ENCODE measurements around the gene DGKH.

DNA sequence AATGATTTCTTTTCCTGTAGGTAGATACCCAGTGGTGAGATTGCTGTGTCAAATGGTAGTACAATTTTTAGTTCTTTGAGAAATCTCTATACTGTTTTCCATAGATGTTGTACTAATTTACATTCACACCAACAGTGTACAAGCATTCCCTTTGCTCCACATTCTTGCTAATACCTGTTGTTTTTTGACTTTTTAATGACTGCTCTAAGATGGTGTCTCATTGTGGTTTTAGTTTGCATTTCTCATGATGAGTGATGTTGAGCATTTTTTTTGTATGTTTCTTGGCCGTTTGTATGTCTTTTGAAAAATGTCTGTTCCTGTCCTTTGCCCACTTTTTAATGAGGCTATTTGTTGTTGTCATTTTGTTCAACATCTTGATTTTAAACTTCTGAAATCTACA lies 103.3 kb downstream of the DGKH start:
- no peak for TF ChIP-seq POLR2AphosphoS5 (IDR thresholded peaks at IDR 0.05)
- TF ChIP-seq, protein P1, sequence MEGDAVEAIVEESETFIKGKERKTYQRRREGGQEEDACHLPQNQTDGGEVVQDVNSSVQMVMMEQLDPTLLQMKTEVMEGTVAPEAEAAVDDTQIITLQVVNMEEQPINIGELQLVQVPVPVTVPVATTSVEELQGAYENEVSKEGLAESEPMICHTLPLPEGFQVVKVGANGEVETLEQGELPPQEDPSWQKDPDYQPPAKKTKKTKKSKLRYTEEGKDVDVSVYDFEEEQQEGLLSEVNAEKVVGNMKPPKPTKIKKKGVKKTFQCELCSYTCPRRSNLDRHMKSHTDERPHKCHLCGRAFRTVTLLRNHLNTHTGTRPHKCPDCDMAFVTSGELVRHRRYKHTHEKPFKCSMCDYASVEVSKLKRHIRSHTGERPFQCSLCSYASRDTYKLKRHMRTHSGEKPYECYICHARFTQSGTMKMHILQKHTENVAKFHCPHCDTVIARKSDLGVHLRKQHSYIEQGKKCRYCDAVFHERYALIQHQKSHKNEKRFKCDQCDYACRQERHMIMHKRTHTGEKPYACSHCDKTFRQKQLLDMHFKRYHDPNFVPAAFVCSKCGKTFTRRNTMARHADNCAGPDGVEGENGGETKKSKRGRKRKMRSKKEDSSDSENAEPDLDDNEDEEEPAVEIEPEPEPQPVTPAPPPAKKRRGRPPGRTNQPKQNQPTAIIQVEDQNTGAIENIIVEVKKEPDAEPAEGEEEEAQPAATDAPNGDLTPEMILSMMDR (IDR thresholded peaks at IDR 0.05): no peak
- no peak for TF ChIP-seq POLR2A (IDR thresholded peaks at IDR 0.05)

Data from prostate gland (tissue), 2 donors.